ENCODE results near the gene CDK17.

The CDK17 gene

DNA sequence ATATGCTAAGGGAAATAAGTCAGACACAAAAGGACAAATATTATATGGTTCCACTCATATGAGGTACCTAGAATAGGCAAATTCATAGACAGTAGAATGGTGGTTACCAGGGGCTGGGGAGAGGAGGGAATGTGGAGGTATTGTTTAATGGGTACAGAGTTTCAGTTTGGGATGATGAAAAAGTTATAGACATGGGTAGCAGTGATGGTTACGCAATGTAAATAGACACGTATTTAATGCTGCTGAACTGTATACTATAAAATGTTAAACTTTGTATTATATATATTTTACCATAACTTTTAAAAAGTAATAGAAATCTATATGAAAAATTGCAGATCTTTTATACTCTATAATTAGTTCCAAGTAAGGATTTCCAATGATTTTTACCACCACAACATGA lies 71.2 kb downstream of the CDK17 start:
- TF ChIP-seq, protein P1, sequence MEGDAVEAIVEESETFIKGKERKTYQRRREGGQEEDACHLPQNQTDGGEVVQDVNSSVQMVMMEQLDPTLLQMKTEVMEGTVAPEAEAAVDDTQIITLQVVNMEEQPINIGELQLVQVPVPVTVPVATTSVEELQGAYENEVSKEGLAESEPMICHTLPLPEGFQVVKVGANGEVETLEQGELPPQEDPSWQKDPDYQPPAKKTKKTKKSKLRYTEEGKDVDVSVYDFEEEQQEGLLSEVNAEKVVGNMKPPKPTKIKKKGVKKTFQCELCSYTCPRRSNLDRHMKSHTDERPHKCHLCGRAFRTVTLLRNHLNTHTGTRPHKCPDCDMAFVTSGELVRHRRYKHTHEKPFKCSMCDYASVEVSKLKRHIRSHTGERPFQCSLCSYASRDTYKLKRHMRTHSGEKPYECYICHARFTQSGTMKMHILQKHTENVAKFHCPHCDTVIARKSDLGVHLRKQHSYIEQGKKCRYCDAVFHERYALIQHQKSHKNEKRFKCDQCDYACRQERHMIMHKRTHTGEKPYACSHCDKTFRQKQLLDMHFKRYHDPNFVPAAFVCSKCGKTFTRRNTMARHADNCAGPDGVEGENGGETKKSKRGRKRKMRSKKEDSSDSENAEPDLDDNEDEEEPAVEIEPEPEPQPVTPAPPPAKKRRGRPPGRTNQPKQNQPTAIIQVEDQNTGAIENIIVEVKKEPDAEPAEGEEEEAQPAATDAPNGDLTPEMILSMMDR (IDR thresholded peaks at IDR 0.05; ENCODE audit: unreplicated experiment in 3 of 3), result no peak

DNA sequence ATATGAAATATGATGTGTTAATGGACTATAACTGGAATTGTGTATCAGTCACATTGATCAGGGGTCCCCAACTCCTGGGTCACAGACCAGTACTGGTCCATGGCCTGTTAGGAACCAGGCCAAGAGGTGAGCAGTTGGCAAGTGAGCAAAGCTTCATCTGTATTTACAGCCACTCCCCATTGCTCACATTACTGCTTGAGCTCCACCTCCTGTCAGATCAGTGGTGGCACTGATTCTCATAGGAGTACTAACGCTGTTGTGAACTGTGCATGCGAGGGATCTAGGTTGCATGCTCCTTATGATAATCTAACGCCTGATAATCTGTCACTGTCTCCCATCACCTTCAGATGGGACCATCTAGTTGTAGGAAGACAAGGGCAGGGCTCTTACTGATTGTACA lies 72.3 kb downstream of the CDK17 start:
- H3K36me3 Mint-ChIP-seq (ENCODE audit: low read depth), result peaks cover 73% of the 10 kb centered on the region
- TF ChIP-seq, protein P1 (IDR thresholded peaks at IDR 0.05; ENCODE audit: unreplicated experiment in 3 of 3), result no peak
- no peak overlapping the region for H3K27ac Mint-ChIP-seq
- H3K4me1 Mint-ChIP-seq, result no peaks in the 10 kb centered on the region
- H3K4me3 Mint-ChIP-seq, result no peak overlapping the region
- no peaks in the 10 kb centered on the region for H3K27me3 Mint-ChIP-seq (ENCODE audit: low read depth)
- peaks cover 17% of the 10 kb centered on the region for H3K9me3 Mint-ChIP-seq

More for the DNA sequence above, 71.2 kb downstream of the CDK17 start:
- Mint-ChIP-seq H3K36me3 (ENCODE audit: low read depth) (peaks cover 66% of the 10 kb centered on the region), H3K27ac (no peak overlapping the region), H3K4me3 (no peak overlapping the region), H3K9me3 (peaks cover 11% of the 10 kb centered on the region), H3K27me3 (ENCODE audit: low read depth) (no peaks in the 10 kb centered on the region), H3K4me1 (no peaks in the 10 kb centered on the region)

DNA sequence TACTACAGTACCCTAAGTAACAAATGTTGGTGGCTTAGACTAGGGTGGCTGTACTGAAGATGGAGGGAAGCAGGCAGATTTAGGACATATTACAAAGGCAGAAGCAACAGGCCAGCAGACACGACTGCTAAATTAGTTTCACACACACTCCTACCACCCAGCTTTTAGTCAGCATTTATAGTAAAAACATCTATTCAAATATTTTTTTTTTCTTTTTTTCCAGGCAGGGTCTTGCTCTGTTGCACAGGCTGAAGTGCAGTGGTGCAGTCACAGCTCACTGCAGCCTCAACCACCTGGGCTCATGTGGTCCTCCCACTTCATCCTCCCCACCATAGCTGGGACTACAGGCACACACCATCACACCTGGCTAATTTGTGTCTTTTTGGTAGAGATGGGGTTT lies 72.9 kb downstream of the CDK17 start:
- Mint-ChIP-seq H3K9me3 (peaks cover 19% of the 10 kb centered on the region), H3K4me1 (no peaks in the 10 kb centered on the region), H3K36me3 (ENCODE audit: low read depth) (peaks cover 77% of the 10 kb centered on the region), H3K27ac (no peak overlapping the region), H3K27me3 (ENCODE audit: low read depth) (no peaks in the 10 kb centered on the region), H3K4me3 (no peak overlapping the region)
- TF ChIP-seq, protein P1 (IDR thresholded peaks at IDR 0.05; ENCODE audit: unreplicated experiment in 3 of 3), result no peak

DNA sequence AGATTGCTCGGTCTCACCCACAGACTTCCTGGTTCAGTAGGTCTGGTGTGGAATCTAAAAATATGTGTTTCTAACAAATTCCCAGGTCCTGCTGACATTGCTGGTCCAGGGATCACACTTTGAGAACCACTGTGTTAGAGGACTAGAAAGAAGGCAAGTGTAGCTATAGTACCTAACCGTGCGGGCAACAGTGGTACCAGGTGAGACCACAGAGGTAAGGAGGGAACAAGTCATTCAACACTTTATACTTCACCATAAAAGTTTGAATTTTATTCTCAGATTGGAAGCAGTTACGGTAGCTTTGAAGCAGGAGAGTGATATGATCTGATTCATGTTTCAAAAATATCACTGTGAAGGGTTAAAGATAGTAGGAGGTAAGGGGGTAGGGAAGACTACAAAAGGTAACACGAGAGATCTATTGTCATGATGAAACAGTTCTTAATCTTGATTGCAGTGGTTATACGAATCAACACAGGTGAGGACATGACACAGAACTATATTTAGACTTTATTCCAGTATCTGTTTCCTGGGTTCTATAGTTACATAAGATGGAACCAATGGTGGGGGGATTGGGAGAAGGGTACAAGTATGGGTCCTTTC lies 73.5 kb downstream of the CDK17 start:
- Mint-ChIP-seq H3K27ac (no peak overlapping the region), H3K27me3 (ENCODE audit: low read depth) (no peaks in the 10 kb centered on the region), H3K4me3 (no peak overlapping the region), H3K4me1 (no peaks in the 10 kb centered on the region), H3K9me3 (peaks cover 23% of the 10 kb centered on the region), H3K36me3 (ENCODE audit: low read depth) (peaks cover 80% of the 10 kb centered on the region)
- TF ChIP-seq, protein P1 (IDR thresholded peaks at IDR 0.05; ENCODE audit: unreplicated experiment in 3 of 3), result no peak

DNA sequence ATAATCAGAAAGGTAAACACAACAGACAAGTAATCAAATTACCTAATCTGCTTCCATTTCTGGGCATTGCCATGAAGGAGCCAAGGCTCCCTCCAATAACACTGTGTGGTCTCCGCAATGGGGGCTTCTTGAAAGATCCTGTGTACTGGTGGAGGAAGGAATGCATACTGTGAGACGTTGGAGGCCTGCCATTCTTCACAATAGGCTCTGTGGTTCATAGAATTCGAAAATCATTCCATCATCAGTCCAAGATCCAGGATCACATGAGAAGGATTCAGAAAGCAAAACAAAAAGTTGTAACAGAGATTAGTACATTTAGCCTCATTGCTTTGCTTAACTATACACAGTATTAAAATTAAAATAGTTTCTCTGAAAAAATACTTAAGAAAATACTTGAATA lies 76.3 kb downstream of the CDK17 start:
- Mint-ChIP-seq H3K4me3 (no peak overlapping the region), H3K36me3 (ENCODE audit: low read depth) (peaks cover 68% of the 10 kb centered on the region), H3K27ac (no peak overlapping the region), H3K27me3 (ENCODE audit: low read depth) (no peaks in the 10 kb centered on the region), H3K9me3 (peaks cover 25% of the 10 kb centered on the region), H3K4me1 (no peaks in the 10 kb centered on the region)
- TF ChIP-seq, protein P1 (IDR thresholded peaks at IDR 0.05; ENCODE audit: unreplicated experiment in 3 of 3), result no peak

DNA sequence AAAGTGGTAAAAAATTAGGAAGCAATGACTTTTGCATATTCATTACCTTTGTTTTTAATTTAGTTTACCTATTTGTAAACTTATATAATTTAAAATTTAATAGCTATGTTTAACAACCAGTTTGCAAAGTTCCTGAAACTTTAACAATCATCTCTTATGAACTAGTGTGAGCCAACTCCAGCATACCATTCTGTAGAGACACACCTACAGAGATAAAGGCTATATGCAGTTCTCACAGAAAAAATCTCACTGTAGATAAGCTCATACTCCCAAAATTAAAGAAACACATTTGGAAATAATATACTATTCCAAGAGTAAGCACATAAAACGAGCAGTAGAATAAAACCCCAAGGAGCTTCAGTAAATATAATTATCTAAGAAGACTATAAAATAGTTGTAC lies 77.5 kb downstream of the CDK17 start:
- Mint-ChIP-seq H3K4me1 (no peaks in the 10 kb centered on the region), H3K36me3 (ENCODE audit: low read depth) (peaks cover 61% of the 10 kb centered on the region), H3K27ac (no peak overlapping the region), H3K9me3 (peaks cover 28% of the 10 kb centered on the region), H3K27me3 (ENCODE audit: low read depth) (no peaks in the 10 kb centered on the region), H3K4me3 (no peak overlapping the region)
- TF ChIP-seq, protein P1 (IDR thresholded peaks at IDR 0.05; ENCODE audit: unreplicated experiment in 3 of 3), result no peak

All from nephron (organoid).